Neural progenitor cell (in vitro differentiated cells): ENCODE measurements around the gene VPS35L. TPM values are rescaled to one million over a fixed set of nuclear protein-coding genes. Genes with fewer than 3 reads are reported as not detected.

Experiments used
- DNase-seq: peaks from one replicate; pipeline ENCODE4 v3.0.0-alpha.2; 2016; ENCODE audit warnings: low spot score
- H2AFZ ChIP-seq: fragments of 200-600 bp; sonication (generic); replicated peaks from 2 replicates; pipeline ENCODE4 v1.6.1; 2016; ENCODE audit warnings: antibody characterized with exemption
- H3F3A ChIP-seq: fragments of 200-600 bp; sonication (generic); 2 replicates; pipeline ENCODE4 v1.6.1; 2016; ENCODE audit warnings: antibody characterized with exemption, low read depth
- H3K27ac ChIP-seq: fragments of 200-600 bp; sonication (generic); 2 replicates; pipeline ENCODE4 v1.5.1; 2016; ENCODE audit warnings: mild to moderate bottlenecking
- H3K27me3 ChIP-seq: fragments of 200-600 bp; sonication (generic); 2 replicates; pipeline ENCODE4 v1.6.1; 2016; ENCODE audit warnings: mild to moderate bottlenecking, moderate library complexity
- H3K36me3 ChIP-seq: fragments of 200-600 bp; sonication (generic); 2 replicates; pipeline ENCODE4 v1.5.1; 2016
- H3K4me1 ChIP-seq: fragments of 200-600 bp; sonication (generic); 2 replicates; pipeline ENCODE4 v1.6.1; 2016; ENCODE audit warnings: mixed run types
- H3K4me2 ChIP-seq: fragments of 200-600 bp; sonication (generic); 2 replicates; pipeline ENCODE4 v1.6.1; 2016
- H3K4me3 ChIP-seq: fragments of 200-600 bp; sonication (generic); 2 replicates; pipeline ENCODE4 v1.5.1; 2016
- H3K79me2 ChIP-seq: fragments of 200-600 bp; sonication (generic); 2 replicates; pipeline ENCODE4 v1.6.1; 2016; ENCODE audit warnings: low read depth
- H3K9ac ChIP-seq: fragments of 200-600 bp; sonication (generic); 2 replicates; pipeline ENCODE4 v1.6.1; 2016
- H3K9me3 ChIP-seq: fragments of 200-600 bp; sonication (generic); 2 replicates; pipeline ENCODE4 v1.5.1; 2016; ENCODE audit warnings: low read depth
- H4K20me1 ChIP-seq: fragments of 200-600 bp; sonication (generic); 2 replicates; pipeline ENCODE4 v1.6.1; 2016; ENCODE audit warnings: low read depth
- H3K27ac Mint-ChIP-seq: 3 replicates; pipeline ENCODE4 v1.8.0; 2021; ENCODE audit warnings: mixed read lengths
- H3K27me3 Mint-ChIP-seq: 2 replicates; pipeline ENCODE4 v1.8.0; 2022; ENCODE audit warnings: low read depth, mild to moderate bottlenecking, inconsistent platforms, moderate library complexity, mixed read lengths; ENCODE audit not compliant: insufficient read depth
- H3K36me3 Mint-ChIP-seq: 3 replicates; pipeline ENCODE4 v1.8.0; 2021; ENCODE audit warnings: mixed read lengths
- H3K4me1 Mint-ChIP-seq: 3 replicates; pipeline ENCODE4 v1.8.0; 2021; ENCODE audit warnings: mixed read lengths
- H3K4me3 Mint-ChIP-seq: 3 replicates; pipeline ENCODE4 v1.8.0; 2021; ENCODE audit warnings: mild to moderate bottlenecking, moderate library complexity, mixed read lengths
- H3K9me3 Mint-ChIP-seq: 3 replicates; pipeline ENCODE4 v1.8.0; 2020; ENCODE audit warnings: mixed read lengths
- EZH2 ChIP-seq: fragments of 200-600 bp; sonication (generic); IDR thresholded peaks from 2 replicates; pipeline ENCODE4 v1.6.1; 2017; ENCODE audit warnings: antibody characterized with exemption, mild to moderate bottlenecking, moderate library complexity
- EZH2phosphoT487 ChIP-seq: fragments of 200-600 bp; sonication (generic); IDR thresholded peaks from 2 replicates; pipeline ENCODE4 v1.6.1; 2017; ENCODE audit warnings: antibody characterized with exemption
- total RNA-seq: library from RNA; depleted of rRNA; stranded (reverse); fragments of >200 nt; gene quantifications from 2 replicates; pipeline ENCODE4 v1.2.3, GENCODE V29; 2015; ENCODE audit warnings: low replicate concordance
- TF ChIP-seq, protein P1 (sequence below): fragments of 200-600 bp; sonication (generic); IDR thresholded peaks from 2 replicates; pipeline ENCODE4 v1.5.1; 2017; ENCODE audit warnings: antibody characterized with exemption, mild to moderate bottlenecking

VPS35L gene, protein sequence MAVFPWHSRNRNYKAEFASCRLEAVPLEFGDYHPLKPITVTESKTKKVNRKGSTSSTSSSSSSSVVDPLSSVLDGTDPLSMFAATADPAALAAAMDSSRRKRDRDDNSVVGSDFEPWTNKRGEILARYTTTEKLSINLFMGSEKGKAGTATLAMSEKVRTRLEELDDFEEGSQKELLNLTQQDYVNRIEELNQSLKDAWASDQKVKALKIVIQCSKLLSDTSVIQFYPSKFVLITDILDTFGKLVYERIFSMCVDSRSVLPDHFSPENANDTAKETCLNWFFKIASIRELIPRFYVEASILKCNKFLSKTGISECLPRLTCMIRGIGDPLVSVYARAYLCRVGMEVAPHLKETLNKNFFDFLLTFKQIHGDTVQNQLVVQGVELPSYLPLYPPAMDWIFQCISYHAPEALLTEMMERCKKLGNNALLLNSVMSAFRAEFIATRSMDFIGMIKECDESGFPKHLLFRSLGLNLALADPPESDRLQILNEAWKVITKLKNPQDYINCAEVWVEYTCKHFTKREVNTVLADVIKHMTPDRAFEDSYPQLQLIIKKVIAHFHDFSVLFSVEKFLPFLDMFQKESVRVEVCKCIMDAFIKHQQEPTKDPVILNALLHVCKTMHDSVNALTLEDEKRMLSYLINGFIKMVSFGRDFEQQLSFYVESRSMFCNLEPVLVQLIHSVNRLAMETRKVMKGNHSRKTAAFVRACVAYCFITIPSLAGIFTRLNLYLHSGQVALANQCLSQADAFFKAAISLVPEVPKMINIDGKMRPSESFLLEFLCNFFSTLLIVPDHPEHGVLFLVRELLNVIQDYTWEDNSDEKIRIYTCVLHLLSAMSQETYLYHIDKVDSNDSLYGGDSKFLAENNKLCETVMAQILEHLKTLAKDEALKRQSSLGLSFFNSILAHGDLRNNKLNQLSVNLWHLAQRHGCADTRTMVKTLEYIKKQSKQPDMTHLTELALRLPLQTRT
- 47.3 and 57.1 TPM in 2 replicates for total RNA-seq

DNA sequence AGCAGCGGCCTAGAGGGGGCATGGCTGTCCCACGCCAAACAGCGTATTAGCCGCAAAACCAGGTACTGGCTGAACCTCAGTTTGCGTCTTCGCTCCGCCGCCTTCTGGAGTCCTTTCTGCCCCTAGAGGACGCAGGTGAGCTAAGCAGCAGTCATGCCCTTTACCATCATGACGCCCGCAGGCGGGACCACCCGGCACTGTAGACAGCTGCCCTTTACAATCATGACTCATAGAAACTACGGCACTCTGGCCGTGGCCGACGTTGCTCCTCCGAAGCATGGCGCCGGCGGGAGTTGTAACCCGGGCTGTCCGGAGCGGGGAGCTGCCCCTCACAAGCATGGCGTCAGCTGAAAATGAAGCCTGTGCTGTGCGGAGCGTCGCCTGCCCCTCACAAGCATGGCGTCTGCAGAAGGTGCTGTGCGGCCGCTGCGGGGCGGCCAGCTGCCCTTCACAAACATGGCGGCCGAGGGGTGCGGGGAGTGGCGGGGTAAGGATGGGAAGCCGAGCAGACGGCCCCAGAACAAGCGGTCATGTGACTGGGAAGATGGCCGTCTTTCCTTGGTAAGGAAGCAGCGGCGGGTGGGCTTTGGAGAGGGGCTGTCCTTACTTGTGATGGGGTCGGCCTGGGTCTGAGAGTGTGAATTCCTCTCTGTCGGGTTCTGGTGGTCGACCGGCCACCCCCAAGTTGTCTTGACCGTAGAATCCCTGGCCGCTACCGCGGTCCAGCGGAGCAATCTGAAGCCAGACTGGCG, at the start of gene VPS35L:
Gene VPS35L, plus strand, starts transcription at position 518 of the 752 bp plus-strand sequence. Its CDS starts 27 bp downstream, at position 545.
- H3K4me2 ChIP-seq, result peak within 1 kb of the TSS; percentile 74
- no peaks in the 10 kb centered on the region for H3K4me1 ChIP-seq
- peaks cover 5% of the 10 kb centered on the region for H4K20me1 ChIP-seq
- peak within 1 kb of the TSS; percentile 83 for H3K27ac ChIP-seq
- H3K27ac Mint-ChIP-seq, result peak within 1 kb of the TSS; percentile 28
- H3K9me3 Mint-ChIP-seq, result no peaks in the 10 kb centered on the region
- no peaks in the 10 kb centered on the region for H3K27me3 ChIP-seq
- DNase-seq, result peak; percentile 99
- peaks cover 17% of the 10 kb centered on the region for H3K4me1 Mint-ChIP-seq
- H3K4me3 Mint-ChIP-seq, result peak within 1 kb of the TSS; percentile 89
- H3K79me2 ChIP-seq, result peaks cover 20% of the 10 kb centered on the region
- H2AFZ ChIP-seq, result peak within 1 kb of the TSS; percentile 94
- TF ChIP-seq EZH2phosphoT487, result no peak
- TF ChIP-seq EZH2, result no peak
- TF ChIP-seq, protein P1, sequence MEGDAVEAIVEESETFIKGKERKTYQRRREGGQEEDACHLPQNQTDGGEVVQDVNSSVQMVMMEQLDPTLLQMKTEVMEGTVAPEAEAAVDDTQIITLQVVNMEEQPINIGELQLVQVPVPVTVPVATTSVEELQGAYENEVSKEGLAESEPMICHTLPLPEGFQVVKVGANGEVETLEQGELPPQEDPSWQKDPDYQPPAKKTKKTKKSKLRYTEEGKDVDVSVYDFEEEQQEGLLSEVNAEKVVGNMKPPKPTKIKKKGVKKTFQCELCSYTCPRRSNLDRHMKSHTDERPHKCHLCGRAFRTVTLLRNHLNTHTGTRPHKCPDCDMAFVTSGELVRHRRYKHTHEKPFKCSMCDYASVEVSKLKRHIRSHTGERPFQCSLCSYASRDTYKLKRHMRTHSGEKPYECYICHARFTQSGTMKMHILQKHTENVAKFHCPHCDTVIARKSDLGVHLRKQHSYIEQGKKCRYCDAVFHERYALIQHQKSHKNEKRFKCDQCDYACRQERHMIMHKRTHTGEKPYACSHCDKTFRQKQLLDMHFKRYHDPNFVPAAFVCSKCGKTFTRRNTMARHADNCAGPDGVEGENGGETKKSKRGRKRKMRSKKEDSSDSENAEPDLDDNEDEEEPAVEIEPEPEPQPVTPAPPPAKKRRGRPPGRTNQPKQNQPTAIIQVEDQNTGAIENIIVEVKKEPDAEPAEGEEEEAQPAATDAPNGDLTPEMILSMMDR, result peak; percentile 72
- peak within 1 kb of the TSS; percentile 81 for H3K4me3 ChIP-seq
- peak within 1 kb of the TSS; percentile 81 for H3K9ac ChIP-seq
- no peaks in the 10 kb centered on the region for H3K36me3 ChIP-seq
- peaks cover 29% of the 10 kb centered on the region for H3F3A ChIP-seq
- no peaks in the 10 kb centered on the region for H3K27me3 Mint-ChIP-seq
- no peaks in the 10 kb centered on the region for H3K9me3 ChIP-seq
- peaks cover 5% of the 10 kb centered on the region for H3K36me3 Mint-ChIP-seq

DNA sequence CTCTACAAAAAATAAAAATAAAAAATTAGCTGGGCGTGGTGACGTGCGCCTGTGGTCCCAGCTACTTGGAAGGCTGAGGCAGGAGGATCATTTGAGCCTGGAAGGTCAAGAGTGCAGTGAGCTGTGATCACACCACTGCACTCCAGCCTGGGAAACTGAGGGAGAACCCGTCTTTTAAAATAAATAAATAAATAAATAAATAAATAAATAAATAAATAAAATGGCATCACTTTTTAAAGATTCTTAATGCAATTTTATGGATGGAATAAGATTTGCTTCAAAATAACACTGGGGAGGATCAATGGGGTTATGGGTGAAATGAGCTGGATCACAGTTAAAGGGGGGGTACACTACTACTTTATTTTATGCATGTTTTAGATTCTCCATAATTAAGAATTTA, 48.5 kb upstream of the VPS35L start:
- Mint-ChIP-seq H3K27me3 (no peaks in the 10 kb centered on the region), H3K4me1 (peaks cover under 1% of the 10 kb centered on the region), H3K36me3 (peaks cover 39% of the 10 kb centered on the region), H3K27ac (no peak overlapping the region), H3K9me3 (no peaks in the 10 kb centered on the region), H3K4me3 (no peak overlapping the region)
- TF ChIP-seq EZH2 (no peak), EZH2phosphoT487 (no peak)
- TF ChIP-seq, protein P1, result no peak
- Histone ChIP-seq H3K9me3 (no peaks in the 10 kb centered on the region), H3K9ac (no peak overlapping the region), H3F3A (no peaks in the 10 kb centered on the region), H2AFZ (no peak overlapping the region), H4K20me1 (no peaks in the 10 kb centered on the region), H3K4me3 (no peak overlapping the region), H3K27me3 (no peaks in the 10 kb centered on the region), H3K4me2 (no peak overlapping the region), H3K79me2 (no peaks in the 10 kb centered on the region), H3K27ac (no peak overlapping the region), H3K36me3 (peaks cover 9% of the 10 kb centered on the region), H3K4me1 (no peaks in the 10 kb centered on the region)
- no peak for DNase-seq

DNA sequence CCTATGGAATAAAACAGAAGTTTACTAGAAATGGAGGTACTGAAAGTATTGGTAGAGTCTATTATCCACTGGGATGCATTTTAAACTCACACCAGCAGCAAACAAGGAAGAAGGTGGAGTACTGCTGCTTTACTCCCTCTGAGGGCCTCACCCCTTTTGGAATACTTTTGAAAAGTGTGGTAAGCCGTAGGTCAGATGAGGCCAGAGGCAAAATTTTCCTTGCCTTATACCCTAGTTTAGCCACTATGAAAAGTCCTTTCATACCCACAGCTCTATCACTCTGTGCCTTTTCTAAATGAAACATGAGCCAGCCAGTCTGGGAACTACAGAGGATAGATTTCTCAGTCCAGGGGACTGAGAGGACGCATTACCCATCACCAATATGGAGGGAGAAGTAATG, 47.6 kb upstream of the VPS35L start:
- no peaks in the 10 kb centered on the region for H3K27me3 ChIP-seq
- no peaks in the 10 kb centered on the region for H3K4me1 ChIP-seq
- no peaks in the 10 kb centered on the region for H3K9me3 ChIP-seq
- no peaks in the 10 kb centered on the region for H4K20me1 ChIP-seq
- H3K36me3 ChIP-seq, result peaks cover 12% of the 10 kb centered on the region
- no peak overlapping the region for H3K4me2 ChIP-seq
- no peak overlapping the region for H3K27ac ChIP-seq
- Mint-ChIP-seq H3K27me3 (peaks cover 2% of the 10 kb centered on the region), H3K4me3 (no peak overlapping the region), H3K36me3 (peaks cover 42% of the 10 kb centered on the region), H3K27ac (no peak overlapping the region), H3K4me1 (no peaks in the 10 kb centered on the region), H3K9me3 (peaks cover 5% of the 10 kb centered on the region)
- TF ChIP-seq, protein P1, result no peak
- no peak for TF ChIP-seq EZH2
- TF ChIP-seq EZH2phosphoT487, result no peak
- H3K79me2 ChIP-seq, result no peaks in the 10 kb centered on the region
- H3F3A ChIP-seq, result no peaks in the 10 kb centered on the region
- H3K4me3 ChIP-seq, result no peak overlapping the region
- no peak for DNase-seq
- no peak overlapping the region for H3K9ac ChIP-seq
- no peak overlapping the region for H2AFZ ChIP-seq
